ENCODE results near the gene PITPNC1.

GRCh38 chr17:67435786-67436185 lies 58.7 kb downstream of the PITPNC1 start:
- TF ChIP-seq CTCF (IDR thresholded peaks at IDR 0.05) (no peak), POLR2A (IDR thresholded peaks at IDR 0.05) (no peak), EP300 (IDR thresholded peaks at IDR 0.05) (no peak)

Measured in upper lobe of left lung (tissue), 4 donors.